ENCODE results near the gene PCED1B.
"Not testable (repeated sequence)": the region's sequence is repeated elsewhere in the genome, so short reads cannot be mapped to it uniquely, and the experiment has no call there.

PCED1B gene

DNA sequence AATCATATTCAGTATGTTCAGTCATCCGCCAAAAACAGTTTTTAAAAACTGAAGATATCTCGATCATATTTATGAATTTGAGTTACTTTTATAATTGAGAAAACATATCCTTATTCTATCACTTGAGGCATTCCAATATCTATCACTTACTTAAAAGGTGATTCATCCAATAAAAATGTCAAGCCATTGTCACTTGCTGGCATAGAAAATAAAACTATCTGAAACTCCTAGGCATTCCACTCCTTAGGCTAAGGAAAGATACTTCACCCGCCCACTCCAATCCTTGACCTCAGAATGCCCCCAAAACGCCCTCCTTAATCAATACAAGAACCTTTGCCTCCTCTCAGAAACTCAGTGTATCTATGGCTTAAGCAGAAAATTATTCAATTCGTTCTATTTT lies 51.6 kb downstream of the PCED1B start:
- DNase-seq, result no peak

- DNase-seq, result no peak
These were observed 54.6 kb downstream of the PCED1B start for GRCh38 chr12:47134005-47134404.

DNA sequence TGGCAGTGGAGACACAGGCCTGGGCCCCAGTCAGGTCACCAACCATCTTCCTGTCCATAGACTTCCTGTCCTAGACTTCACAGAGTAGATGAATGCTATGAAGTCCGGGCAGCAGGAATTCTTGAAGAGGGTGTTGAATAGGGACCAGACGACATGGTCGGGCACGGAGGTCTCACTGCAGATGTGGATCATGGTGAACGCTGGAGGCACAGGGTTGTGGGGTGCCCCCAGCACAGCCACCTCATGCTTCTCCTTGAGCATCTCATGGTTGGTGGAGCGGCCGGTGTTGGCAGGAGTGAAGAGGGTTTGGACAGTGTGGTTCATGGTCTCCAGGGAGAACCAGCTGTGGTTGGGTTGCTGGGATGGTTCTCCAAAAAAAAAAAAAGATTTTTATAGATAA lies 56.2 kb downstream of the PCED1B start:
- no peak for DNase-seq

- no peak for DNase-seq
These were observed 59.7 kb downstream of the PCED1B start for GRCh38 chr12:47139000-47139681.

DNA sequence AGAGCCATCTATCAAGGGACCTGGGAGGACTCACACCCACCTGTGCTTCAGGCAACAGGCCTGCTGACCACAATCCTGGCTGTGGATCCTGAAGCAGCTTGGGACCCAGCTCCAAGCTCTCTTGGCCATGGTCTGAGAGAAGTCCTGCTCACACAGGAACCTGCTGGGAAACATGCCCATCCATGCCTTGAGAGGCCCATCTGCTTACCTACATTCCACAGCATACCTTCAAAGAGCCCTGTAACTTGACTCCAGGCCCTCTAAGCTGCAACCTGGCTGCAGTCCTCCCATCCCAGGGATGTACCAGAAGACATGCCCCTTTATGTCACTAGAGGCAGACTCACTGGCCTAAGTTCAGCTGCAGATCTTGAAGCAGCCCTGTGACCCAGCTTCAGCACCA lies 62.0 kb downstream of the PCED1B start:
- DNase-seq, result no peak

DNA sequence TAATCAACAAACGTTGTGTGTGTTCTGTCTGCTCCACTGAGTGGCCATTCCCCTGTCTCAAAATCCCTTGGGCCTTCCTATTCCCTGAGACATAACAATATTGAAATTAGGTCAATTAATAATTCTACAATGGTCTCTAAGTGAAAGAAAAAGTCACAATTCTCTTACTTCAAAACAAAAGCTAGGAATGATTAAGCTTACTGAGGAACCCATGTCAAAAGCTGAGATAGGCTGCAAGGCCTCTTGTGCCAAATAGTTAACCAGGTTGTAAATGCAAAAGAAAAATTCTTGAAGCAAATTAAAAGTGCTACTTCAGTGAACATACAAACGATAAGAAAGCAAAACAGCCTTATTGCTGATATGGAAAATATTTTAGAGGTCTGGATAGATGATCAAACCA lies 65.3 kb downstream of the PCED1B start:
- DNase-seq, result no peak

- no peak for DNase-seq
These were observed 65.8 kb downstream of the PCED1B start for GRCh38 chr12:47145188-47145587.

- DNase-seq, result no peak
These were observed 68.3 kb downstream of the PCED1B start for GRCh38 chr12:47147739-47148138.

DNA sequence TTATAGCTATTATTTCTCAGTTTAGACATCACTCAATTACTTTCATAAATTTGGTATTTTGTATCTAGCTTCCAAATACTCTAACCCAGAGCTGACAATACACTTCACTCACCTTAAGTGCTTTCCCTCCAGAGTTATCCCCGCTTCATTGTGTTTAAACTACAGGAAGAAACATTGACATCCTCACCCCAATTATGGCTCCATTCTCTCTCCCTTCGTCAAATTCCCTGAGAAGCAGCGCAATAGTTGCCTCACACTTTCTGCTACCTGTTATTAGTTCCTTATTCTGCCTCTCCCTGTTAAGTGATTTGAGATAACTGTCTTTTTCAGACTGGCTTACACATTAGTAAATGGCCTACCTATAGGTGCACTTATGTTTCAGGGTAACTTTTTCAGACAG lies 69.7 kb downstream of the PCED1B start:
- no peak for DNase-seq

GRCh38 chr12:47152095-47152494 lies 72.7 kb downstream of the PCED1B start:
- no peak for DNase-seq

DNA sequence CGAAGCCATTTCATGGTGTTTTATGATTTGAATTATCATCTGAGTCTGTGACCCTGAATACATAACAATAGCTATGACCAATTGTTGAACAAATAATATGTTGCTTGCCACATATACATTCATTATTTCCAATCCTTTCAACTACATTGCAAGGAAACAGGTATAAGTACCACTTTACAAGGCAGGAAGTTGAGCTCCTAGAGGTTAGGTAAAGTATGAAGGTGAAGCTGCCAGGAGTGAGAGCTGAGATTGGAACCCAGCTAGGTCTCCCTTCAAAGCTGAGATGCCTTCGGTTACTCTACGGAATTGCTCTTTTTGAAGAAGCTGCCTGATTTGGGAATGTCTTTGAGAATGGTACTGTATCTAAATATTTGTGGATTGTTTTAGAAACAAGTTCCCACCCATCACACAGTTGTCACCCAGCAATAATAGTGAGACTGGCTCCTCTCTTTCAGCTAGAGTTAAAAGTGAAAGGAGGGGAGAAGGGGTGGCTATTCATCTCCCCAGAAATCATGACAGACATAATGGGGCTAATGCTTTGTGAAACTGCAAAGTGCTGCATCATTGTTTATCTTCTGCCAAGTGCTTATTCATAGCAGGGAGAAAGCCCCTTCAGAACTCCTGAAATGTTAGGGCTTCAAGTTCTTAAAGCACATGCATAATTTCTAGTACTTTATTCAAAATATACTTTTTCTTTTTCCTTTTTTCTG lies 76.2 kb downstream of the PCED1B start:
- DNase-seq, result peak; percentile 26

DNA sequence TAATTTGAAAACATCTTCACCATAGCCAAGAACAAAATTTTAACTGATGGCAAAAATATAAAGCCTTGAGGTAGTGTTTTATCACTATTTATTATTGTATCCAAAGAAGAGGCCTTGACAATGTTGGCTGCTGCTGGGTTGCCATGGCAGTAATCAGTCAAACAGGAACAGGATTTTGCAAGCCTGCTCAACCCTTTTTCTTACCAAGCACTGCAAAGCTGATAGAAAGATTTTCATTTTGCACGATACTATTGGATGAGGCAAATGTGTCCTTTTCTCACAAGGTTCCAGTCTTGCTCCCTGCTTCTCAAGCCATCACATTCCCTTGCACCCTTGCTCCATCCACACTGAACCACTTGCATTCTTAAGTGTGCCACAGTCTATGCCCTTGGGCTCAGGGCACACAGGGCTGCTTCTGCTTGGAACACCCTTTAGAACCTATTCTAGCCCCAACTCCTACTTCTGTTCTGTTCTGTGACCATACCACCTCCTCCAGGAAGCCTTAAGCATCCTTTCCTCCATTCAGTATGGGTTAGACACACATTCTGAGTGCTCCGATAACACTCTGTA lies 76.8 kb downstream of the PCED1B start:
- DNase-seq, result no peak

GRCh38 chr12:47158792-47159191 lies 79.4 kb downstream of the PCED1B start:
- no peak for DNase-seq

DNA sequence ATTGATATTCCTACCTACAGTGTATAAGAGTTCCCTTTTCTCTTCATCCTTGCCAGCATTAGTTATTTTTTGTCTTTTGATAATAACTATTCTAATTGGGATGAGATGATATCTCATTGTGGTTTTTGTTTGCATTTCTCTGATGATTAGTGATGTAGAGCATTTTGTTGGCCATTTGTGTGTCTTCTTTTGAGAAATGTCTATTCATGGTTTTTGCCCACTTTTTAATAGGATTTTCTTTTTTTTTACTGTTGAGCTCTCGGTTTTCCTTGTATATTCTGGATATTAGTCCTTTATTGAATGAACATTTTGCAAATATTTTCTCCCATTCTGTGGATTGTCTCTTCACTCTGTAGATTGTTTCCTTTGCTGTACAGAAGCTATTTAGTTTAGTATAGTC lies 79.9 kb downstream of the PCED1B start:
- no peak for DNase-seq

GRCh38 chr12:47160316-47161244 lies 81.2 kb downstream of the PCED1B start:
- no peak for DNase-seq

DNA sequence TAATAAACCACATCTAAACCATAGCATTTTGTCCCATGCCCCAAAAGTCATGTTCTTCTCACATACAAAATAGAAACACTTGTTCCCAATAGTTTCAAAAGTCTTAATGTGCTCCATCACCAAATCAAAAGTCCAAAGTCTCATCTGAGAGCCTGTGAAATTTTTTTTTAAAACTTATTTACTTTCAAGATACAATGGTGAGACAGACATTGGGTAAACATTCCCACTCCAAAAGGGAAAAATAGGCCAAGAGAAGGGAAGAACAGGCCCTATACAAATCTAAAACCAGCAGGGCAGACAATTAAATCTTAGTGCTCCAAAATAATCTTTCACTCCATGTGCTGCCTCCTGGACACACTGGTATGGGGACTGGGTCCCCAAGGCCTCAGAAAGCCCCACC lies 84.7 kb downstream of the PCED1B start:
- DNase-seq, result no peak

GRCh38 chr12:47164724-47165439 lies 85.5 kb downstream of the PCED1B start:
- no peak for DNase-seq

- no peak for DNase-seq
These were observed 86.5 kb downstream of the PCED1B start for GRCh38 chr12:47165934-47166333.

DNA sequence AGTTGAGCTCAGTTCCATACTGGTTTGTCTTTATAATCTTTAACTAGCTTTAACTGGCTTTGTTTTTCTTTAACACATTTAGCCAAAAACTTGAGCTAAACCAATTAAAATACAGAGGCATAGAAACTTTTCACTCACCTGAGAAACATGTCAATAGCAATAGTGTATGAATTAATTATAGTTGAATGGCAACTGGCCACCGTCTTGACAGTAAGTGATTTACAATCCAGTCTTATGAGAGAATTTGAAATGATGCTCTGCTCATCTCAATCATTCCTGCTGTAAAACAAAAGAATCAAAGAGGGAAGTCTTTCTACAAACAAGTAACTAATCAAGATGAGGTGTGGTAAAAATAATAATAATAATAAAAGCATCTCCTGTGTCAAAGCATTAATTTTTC lies 86.9 kb downstream of the PCED1B start:
- no peak for DNase-seq

- not testable (repeated sequence) for DNase-seq
These were observed 90.9 kb downstream of the PCED1B start for GRCh38 chr12:47170281-47170680.

GRCh38 chr12:47178014-47178413 lies 98.6 kb downstream of the PCED1B start:
- no peak for DNase-seq

- DNase-seq, result not testable (repeated sequence)
These were observed 102.9 kb downstream of the PCED1B start for GRCh38 chr12:47182164-47182938.
